GM18511 (cell line): Measurements from ENCODE around the gene TXNDC11.
A peak's percentile ranks its signal among the peaks of the same experiment; 100 is the strongest.

Experiments used
- ATAC-seq: cut with Tn5 transposase; IDR thresholded peaks from one replicate; pipeline ENCODE4 v1.9.1; 2021; ENCODE audit warnings: mild to moderate bottlenecking, moderate library complexity; ENCODE audit not compliant: unreplicated experiment

Gene TXNDC11

GRCh38 chr16:11755022-11755760 lies 12.5 kb upstream of the TXNDC11 start:
- ATAC-seq, result no peak

DNA sequence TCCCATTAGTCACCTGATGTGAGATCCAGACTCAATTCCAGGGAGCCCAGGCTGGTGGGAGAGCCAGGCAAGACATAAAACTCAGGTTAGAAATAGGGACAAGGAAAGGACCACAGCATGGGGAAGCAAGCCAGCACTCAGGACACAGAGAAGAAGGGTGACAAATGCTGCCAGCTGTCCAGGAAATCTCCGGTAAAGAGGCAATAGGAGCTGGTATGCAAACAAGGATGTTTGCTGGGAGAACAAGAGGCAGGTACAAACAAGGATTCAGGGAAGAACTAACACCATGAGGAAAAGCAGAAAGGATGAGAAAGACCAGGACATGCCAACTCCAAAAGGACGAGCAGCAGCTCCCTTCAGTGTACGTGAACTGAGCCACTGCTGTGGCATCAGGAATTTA lies 10.2 kb upstream of the TXNDC11 start:
- no peak for ATAC-seq

GRCh38 chr16:11750056-11750455 lies 7.4 kb upstream of the TXNDC11 start:
- ATAC-seq, result no peak

DNA sequence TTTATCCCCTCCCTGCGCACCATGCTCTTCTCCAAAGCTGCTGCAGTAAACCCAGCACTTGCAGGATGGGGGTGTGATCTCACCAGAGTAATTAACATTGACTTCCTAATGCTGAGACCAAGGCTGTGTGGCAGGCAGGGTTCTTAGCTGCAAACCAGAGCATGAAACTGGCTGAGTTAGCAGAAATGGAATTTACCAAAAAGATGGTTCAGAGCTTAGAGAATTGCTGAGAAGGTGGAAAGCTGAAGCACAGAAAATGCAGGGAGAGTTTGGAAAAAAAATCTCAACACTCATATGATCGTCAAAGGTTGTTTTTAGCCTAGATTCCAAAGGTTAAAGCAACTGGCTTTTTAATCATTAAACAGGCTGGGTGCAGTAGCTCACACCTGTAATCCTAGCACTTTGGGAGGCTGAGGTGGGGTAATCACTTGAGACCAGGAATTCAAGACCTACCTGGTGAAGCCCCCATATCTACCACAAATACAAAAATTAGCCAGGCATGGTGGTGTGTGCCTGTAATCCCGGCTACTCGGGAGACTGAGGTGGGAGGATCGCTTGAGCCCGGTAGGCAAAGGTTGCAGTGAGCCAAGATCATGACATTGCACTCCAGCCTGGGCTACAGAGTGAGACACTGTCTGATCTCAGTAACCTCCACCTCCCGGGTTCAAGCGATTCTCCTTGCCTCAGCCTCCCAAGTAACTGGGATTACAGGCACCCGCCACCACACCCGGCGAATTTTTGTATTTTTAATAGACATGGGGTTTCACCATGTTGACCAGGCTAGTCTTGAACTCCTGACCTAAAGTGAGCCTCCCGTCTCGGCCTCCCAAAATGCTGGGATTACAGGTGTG lies 6.0 kb upstream of the TXNDC11 start:
- no peak for ATAC-seq

DNA sequence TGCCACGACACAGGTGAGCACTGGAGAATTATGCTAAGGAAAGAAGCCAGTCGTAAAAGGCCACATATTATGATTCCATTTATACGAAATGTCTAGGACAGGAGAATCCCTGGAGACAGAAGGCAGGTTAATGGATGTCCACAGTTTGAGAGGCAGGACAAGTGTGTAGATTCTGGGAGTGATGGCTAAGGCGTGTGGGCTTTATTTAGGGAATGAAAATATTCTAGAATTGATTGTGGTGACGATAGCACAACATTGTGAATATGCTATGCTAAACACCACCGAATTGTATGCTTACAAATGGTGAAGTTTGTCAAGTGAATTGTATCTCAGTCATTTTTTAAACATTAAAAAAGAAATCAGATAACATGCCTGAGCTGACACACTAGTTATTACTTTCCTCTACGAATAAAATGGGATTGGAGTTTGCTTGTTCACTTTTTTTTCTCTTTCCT lies 5.3 kb upstream of the TXNDC11 start:
- ATAC-seq, result no peak

- ATAC-seq, result no peak
These were observed 1.4 kb upstream of the TXNDC11 start for GRCh38 chr16:11744075-11744470.

DNA sequence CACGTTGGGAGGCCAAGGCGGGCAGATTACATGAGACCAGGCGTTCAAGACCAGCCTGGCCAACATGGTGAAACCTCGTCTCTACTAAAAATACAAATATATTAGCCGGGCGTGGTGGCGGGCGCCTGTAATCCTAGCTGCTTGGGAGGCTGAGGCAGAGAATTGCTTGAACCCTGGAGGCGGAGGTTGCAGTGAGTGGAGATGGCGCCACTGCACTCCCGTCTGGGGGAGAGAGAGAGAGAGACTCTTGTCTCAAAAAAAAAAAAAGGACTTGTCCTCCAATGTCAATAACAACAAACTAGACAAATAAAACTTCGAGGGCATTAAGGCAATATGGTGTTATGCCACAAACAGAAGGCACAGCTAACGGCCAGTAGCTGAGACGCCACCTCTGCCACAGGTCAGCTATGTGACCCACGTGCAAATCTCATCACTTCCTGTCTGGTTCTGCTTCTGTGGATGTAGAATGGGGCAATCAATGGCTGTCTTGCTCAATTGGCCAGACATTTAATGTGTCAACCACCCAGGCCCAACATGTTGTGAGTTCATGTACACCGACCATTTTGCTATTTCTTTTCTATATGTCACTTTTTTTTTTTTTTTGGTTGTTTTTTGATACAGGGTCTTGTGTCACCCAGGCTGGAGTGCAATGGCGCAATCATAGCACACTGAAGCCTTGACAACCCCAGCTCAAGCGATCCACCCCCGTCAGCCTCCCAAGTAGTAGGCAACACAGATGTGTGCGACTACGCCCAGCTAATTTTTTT lies 834 bp upstream of the TXNDC11 start:
- no peak for ATAC-seq

DNA sequence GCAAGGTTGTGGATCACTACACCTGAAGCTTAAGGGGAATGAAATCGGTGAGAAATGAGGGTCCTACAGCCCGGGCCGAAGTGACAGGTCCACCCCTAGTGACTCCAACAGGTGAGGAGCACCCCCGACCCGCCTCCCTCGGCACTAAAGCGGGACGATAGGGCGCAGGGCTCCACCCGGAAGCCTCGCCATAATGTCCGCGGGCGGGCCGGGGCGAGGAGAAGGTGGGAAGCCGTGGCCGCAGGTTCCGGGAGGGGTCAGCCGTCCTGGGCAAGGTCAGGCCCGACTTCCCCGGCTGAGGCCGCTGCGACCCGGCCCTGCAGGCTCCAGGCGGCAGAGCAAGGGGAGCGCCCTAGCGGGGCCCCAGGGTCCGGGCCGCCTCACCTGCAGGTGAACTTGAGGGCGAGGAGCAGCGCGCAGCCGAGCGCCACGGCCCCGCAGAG lies 543 bp downstream of the TXNDC11 start:
- ATAC-seq, result peak; percentile 28

DNA sequence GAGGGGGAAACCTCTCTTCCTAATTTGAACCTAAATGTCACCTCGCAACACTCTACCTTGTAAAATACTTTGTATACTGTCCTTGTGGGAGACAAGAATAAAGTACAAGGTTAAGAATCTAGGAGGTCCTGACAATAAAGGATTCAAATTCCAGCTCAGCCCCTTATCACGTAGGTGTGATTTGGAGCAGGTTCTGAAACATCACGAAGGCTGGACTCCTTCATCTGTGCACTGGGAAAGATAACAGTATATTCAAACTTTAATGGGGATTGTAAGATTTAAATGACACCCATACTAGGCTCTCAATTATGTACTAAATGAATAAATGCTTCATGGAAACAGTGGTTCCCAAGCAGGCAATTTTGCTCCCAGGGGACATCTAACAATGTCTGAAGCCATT lies 2.1 kb downstream of the TXNDC11 start:
- no peak for ATAC-seq

DNA sequence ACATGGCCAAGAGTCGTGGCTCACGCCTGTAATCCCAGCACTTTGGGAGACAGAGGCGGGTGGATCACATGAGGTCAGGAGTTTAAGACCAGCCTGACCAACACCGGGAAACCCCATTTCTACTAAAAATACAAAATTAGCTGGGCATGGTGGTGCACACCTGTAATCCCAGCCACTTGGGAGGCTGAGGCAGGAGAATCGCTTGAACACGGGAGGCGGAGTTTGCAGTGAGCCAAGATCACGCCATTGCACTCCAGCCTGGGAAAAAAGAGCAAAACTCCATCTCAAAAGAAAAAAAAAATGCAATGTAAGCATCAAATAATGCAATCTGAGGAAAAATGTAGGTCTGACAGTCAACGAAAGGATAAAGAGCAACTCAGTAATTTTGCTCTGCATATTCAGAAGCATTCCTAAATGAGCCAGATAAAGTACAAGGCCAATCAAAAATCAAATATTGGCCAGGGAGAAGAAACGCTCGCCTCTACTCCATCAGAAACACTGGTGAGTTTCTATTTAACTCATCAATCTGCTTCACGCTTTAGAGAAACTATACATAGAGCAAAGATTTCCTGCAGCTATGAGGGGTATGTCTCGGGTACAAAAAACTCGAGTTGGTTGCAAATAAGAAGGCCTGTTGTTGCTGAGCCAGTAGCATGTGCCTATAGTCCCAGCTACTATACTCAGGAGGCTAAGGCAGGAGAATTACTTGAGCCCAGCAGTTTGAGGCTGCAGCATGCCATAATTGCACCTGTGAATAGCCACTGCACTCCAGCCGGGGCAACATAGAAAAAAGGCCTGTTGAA lies 3.7 kb downstream of the TXNDC11 start:
- no peak for ATAC-seq

- no peak for ATAC-seq
These were observed 4.9 kb downstream of the TXNDC11 start for GRCh38 chr16:11737713-11738112.

- no peak for ATAC-seq
These were observed 5.8 kb downstream of the TXNDC11 start for GRCh38 chr16:11736903-11737302.

- ATAC-seq, result no peak
These were observed 6.9 kb downstream of the TXNDC11 start for GRCh38 chr16:11735787-11736186.

GRCh38 chr16:11734653-11735043 lies 8.0 kb downstream of the TXNDC11 start:
- no peak for ATAC-seq

DNA sequence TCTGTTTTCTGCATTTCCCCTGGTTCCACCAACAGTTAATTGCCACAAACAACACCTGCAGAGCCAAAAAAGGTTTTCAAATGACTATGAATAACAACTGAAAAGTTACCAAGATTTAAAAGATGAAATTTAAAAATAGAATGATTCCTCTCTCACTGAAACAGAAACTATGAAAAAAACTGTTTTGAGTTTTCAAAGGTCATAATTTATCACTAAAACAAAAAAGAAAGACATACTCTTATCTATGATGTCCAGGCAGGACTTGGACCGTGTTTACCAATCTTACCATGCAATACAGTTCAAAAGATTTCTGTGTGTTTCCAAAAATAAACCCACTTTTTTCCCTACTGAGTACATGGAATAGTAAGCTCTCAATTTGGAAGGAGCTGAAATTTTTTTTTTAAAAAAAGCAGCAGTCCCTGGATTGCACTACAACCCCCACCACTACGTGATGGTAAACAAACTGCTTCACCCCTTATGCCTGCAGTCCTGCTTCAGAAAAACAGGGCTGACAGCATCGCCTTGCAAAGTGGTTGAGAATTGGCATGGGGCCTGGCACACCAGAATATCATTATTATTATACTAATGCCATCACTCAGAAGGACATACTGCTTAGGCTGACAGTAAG lies 8.5 kb downstream of the TXNDC11 start:
- no peak for ATAC-seq

- no peak for ATAC-seq
These were observed 11.4 kb downstream of the TXNDC11 start for GRCh38 chr16:11731222-11731621.

DNA sequence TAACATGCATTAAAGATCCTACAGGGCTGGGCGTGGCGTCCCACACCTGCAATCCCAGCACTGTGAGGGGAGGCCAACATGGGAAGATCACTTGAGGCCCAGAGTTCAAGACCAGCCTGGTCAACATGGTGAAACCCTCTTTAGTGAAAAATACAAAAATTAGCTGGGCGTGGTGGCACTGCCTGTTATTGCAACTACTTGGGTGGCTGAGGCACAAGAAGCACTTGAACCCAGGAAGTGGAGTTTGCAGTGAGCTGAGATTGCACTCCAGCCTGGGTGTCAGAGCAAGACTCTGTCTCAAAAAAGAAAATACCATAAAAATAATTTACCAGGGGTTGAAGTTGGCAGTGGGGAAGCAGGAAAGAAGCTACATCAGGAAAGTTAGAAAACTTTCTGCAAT lies 12.9 kb downstream of the TXNDC11 start:
- ATAC-seq, result no peak

GRCh38 chr16:11727796-11728543 lies 14.7 kb downstream of the TXNDC11 start:
- ATAC-seq, result peak; percentile 58

- ATAC-seq, result no peak
These were observed 16.6 kb downstream of the TXNDC11 start for GRCh38 chr16:11726008-11726407.
